Measurements from ENCODE around the gene EPN1.

DNA sequence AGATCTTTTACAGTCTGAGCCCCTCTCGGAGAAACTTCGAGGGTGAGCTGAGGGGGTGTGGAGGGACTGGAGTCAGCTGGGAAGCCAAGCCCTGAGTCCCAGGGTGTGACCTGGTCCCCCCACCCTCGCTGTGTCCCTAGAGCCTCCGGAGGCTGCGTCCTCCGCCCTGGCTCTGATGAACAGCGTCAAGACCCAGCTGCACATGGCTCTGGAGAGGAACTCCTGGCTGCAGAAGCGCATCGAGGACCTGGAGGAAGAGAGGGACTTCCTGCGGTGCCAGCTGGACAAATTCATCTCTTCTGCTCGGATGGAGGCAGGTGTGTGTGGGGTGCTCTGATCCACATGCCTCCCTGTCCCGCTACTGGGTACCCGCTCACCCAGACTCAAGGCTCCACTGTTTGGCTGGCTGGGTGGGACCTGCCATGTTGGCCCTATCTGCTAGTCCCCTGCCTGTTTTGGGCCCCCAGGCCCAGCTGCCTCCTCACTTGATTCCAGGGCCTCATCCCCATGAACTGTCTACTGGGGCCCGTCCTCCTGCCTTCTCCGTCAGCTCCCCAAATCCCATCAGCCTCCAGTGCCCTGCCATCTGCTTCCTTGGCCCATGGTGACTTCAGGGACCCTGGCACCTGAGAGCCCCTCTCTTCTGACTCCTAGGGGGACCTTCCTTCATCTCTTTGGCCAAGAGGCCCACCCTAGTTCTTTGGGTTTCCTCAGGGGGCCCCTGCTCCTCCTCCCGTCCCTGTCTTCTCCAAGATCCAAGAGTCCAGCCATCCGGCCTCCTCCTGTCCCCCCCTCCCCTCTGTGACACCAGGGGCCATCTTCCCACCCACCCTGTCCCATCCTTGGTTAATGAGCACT is 25.5 kb upstream of the EPN1 start:
- TF ChIP-seq RAD21 (IDR thresholded peaks at IDR 0.05; ENCODE audit: low read depth): no peak
- TF ChIP-seq, protein P1, sequence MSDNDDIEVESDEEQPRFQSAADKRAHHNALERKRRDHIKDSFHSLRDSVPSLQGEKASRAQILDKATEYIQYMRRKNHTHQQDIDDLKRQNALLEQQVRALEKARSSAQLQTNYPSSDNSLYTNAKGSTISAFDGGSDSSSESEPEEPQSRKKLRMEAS (IDR thresholded peaks at IDR 0.05): no peak
- no peak for TF ChIP-seq CREB1 (IDR thresholded peaks at IDR 0.05; ENCODE audit: low read depth)
- TF ChIP-seq TCF12 (IDR thresholded peaks at IDR 0.05; ENCODE audit: low read depth): no peak
- TF ChIP-seq YY1 (IDR thresholded peaks at IDR 0.05; ENCODE audit: low read depth): no peak
- no peak for TF ChIP-seq TAF1 (IDR thresholded peaks at IDR 0.05; ENCODE audit: low read depth)
- no peak for TF ChIP-seq EGR1 (IDR thresholded peaks at IDR 0.05)
- TF ChIP-seq EP300 (IDR thresholded peaks at IDR 0.05; ENCODE audit: borderline replicate concordance): no peak
- no peak for TF ChIP-seq FOXM1 (IDR thresholded peaks at IDR 0.05; ENCODE audit: borderline replicate concordance, low read depth)
- TF ChIP-seq CEBPB (IDR thresholded peaks at IDR 0.05): no peak
- TF ChIP-seq, protein P2, sequence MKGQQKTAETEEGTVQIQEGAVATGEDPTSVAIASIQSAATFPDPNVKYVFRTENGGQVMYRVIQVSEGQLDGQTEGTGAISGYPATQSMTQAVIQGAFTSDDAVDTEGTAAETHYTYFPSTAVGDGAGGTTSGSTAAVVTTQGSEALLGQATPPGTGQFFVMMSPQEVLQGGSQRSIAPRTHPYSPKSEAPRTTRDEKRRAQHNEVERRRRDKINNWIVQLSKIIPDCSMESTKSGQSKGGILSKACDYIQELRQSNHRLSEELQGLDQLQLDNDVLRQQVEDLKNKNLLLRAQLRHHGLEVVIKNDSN (IDR thresholded peaks at IDR 0.05): no peak
- no peak for TF ChIP-seq TEAD4 (IDR thresholded peaks at IDR 0.05)
- no peak for TF ChIP-seq NFIC (IDR thresholded peaks at IDR 0.05)

Measured in Ishikawa (cell line).